Measurements from ENCODE around the gene SPTBN1.

GRCh38 chr2:54597153-54597848, 141.2 kb downstream of the SPTBN1 start:
- TF ChIP-seq, protein P1, sequence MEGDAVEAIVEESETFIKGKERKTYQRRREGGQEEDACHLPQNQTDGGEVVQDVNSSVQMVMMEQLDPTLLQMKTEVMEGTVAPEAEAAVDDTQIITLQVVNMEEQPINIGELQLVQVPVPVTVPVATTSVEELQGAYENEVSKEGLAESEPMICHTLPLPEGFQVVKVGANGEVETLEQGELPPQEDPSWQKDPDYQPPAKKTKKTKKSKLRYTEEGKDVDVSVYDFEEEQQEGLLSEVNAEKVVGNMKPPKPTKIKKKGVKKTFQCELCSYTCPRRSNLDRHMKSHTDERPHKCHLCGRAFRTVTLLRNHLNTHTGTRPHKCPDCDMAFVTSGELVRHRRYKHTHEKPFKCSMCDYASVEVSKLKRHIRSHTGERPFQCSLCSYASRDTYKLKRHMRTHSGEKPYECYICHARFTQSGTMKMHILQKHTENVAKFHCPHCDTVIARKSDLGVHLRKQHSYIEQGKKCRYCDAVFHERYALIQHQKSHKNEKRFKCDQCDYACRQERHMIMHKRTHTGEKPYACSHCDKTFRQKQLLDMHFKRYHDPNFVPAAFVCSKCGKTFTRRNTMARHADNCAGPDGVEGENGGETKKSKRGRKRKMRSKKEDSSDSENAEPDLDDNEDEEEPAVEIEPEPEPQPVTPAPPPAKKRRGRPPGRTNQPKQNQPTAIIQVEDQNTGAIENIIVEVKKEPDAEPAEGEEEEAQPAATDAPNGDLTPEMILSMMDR (conservative IDR thresholded peaks at IDR 0.05; ENCODE audit: low read depth, low read length): no peak
- TF ChIP-seq EZH2 (IDR thresholded peaks at IDR 0.05; ENCODE audit: borderline replicate concordance, low read depth, low read length, poor library complexity, severe bottlenecking): no peak

Data from A673 (cell line).